Kidney (tissue), 14 donors: Measurements from ENCODE around the gene GPR37L1. TPM values are rescaled to one million over a fixed set of nuclear protein-coding genes. Genes with fewer than 3 reads are reported as not detected.

Source experiments
- DNase-seq, 5 donors: peaks; one replicate each; pipeline ENCODE4 v3.0.0-alpha.2; 2013 to 2020
- FAIRE-seq: peaks from 2 replicates; lab custom pipeline; 2012; peaks lifted over from hg19 to GRCh38; lab: Jason Lieb, UNC
- H3K27ac ChIP-seq, 2 donors: one replicate each; pipeline ENCODE4 v1.7.0; 2013; ENCODE audit warnings: low read depth in 2 of 2, low read length in 2 of 2, inconsistent platforms in 1 of 2
- H3K27me3 ChIP-seq: one replicate; pipeline ENCODE4 v1.7.1; 2013; ENCODE audit warnings: low read length, inconsistent platforms; ENCODE audit not compliant: control insufficient read depth, insufficient read depth
- H3K36me3 ChIP-seq, 3 donors: one replicate each; pipeline versions ENCODE4 v1.7.0 to v1.7.1; 2013; ENCODE audit warnings: low read length in 3 of 3, control low read depth in 1 of 3, inconsistent platforms in 1 of 3; ENCODE audit not compliant: insufficient read depth in 3 of 3, control insufficient read depth in 2 of 3
- H3K4me1 ChIP-seq, 3 donors: one replicate each; pipeline versions ENCODE4 v1.7.0 to v1.7.1; 2013; ENCODE audit warnings: low read length in 3 of 3, inconsistent platforms in 1 of 3, low read depth in 1 of 3; ENCODE audit not compliant: control insufficient read depth in 2 of 3, insufficient read depth in 2 of 3
- H3K4me3 ChIP-seq, 3 donors: one replicate each; pipeline versions ENCODE4 v1.7.0 to v1.8.1; 2013; ENCODE audit warnings: low read length in 3 of 3, control low read depth in 1 of 3, inconsistent platforms in 1 of 3
- H3K9ac ChIP-seq, 3 donors: one replicate each; pipeline versions ENCODE4 v1.7.0 to v1.7.1; 2013; ENCODE audit warnings: low read length in 3 of 3, control low read depth in 1 of 3, inconsistent platforms in 1 of 3
- H3K9me3 ChIP-seq, 3 donors: one replicate each; pipeline versions ENCODE4 v1.7.0 to v1.7.1; 2013; ENCODE audit warnings: low read length in 3 of 3, control low read depth in 1 of 3, inconsistent platforms in 1 of 3; ENCODE audit not compliant: control insufficient read depth in 2 of 3, insufficient read depth in 1 of 3
- CTCF ChIP-seq: IDR thresholded peaks from 3 replicates; pipeline ENCODE4 v1.5.1; 2012; ENCODE audit warnings: mild to moderate bottlenecking, moderate library complexity, borderline replicate concordance; ENCODE audit not compliant: insufficient read depth; ENCODE audit errors: extremely low read depth
- intact Hi-C: fragments of 100-400 bp; cut with DNase I; formaldehyde crosslinking; loops from one replicate; pipeline ENCODE4 v1.11.1; 2022
- polyA plus RNA-seq: library from polyadenylated mRNA; stranded (reverse); fragments of 350-450 nt; fragmentation: Illumina TruSeq; extraction: RNeasy Lipid Tissue Mini Kit (QIAGEN cat#74804); gene quantifications from one replicate; pipeline ENCODE4 v1.2.3, GENCODE V29; 2014; ENCODE audit warnings: low read depth, low replicate concordance; ENCODE audit not compliant: insufficient read depth
- total RNA-seq: library from RNA; stranded (reverse); fragmentation: NEBNext Ultra II Directional; extraction: Animal tissue kit (Norgen Biotek cat#: 25700); gene quantifications from one replicate; pipeline ENCODE4 v1.2.1, GENCODE V29; 2021
- donor health status: control.
- donor health status: control.
- donor health status: control.
- donor health status: control.
- donor health status: control.
- donor health status: DM: yes; HTN: yes; CAD: no.
- donor health status: Normal renal cell carcinoma (clear cell type).

The GPR37L1 gene
- total and polyA plus RNA-seq, 2 donors from 2014 or later = 0.13 TPM; not detected in 1

GRCh38 chr1:202081992-202082391 lies 40.7 kb upstream of the GPR37L1 start:
- H3K36me3 ChIP-seq = no peaks in the 10 kb centered on the region
- no peak for TF ChIP-seq CTCF
- peaks cover 0 to 12% (median 10%) of the 10 kb centered on the region in 3 donors for H3K4me1 ChIP-seq
- peak in 1 of 5 donors; percentile 38 for DNase-seq
- intact Hi-C loops = no loop called here
- no peaks in the 10 kb centered on the region for H3K9me3 ChIP-seq
- H3K27me3 ChIP-seq = no peaks in the 10 kb centered on the region
- H3K27ac ChIP-seq = no peak overlapping the region
- H3K4me3 ChIP-seq = no peak overlapping the region
- no peak overlapping the region for H3K9ac ChIP-seq
- FAIRE-seq = no peak

DNA sequence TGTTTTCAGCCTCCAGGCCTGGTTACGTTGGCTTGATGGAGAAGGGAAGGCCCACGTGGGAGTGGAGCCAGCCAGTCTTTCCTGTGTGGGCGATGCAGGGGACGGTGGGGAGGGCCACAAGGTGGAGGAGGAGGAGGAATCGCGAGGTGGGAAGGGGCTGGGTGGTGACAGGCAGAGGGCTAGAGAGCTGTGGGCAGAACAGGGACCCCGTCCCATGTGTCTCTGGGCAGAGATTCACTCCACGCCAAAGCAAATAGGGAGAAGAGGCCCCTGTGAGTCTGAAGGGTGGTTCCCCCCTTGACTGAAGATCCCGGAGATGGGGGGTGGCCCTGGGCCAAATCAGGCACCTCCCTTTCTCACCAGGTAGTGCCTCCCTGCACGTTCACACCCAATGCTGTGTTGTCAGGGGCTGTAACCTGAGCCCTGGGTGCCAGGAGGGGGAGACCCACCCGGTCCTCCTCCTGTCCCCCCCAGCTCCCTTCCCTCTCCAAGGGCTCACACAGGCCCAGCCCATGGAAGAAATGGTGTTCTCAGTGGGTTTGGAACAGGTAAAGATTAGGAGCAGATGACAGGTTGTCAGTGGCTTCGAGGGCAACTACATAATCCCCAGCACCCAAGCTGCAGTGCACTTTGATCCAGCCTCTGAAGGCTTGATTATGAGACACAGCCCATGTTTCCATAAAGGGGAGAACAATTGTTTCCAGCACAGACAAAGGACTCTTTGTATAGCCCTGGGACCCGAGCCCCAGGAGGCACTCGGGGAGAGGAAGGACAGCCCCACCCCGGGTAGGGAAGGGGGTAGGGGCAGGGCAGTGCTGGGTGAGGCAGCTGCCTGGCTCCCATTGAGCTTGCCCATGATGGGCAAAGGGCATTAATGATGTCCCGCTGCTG lies 37.7 kb upstream of the GPR37L1 start:
- Histone ChIP-seq H3K9me3 (no peaks in the 10 kb centered on the region), H3K36me3 (no peaks in the 10 kb centered on the region), H3K4me1 (peaks cover 0 to 12% (median 10%) of the 10 kb centered on the region in 3 donors), H3K27me3 (no peaks in the 10 kb centered on the region), H3K27ac (no peak overlapping the region), H3K4me3 (no peak overlapping the region), H3K9ac (no peak overlapping the region)
- intact Hi-C loops = no loop called here
- DNase-seq (peak; percentile 29 to 83 (median 56)), FAIRE-seq (no peak)
- TF ChIP-seq CTCF = no peak

DNA sequence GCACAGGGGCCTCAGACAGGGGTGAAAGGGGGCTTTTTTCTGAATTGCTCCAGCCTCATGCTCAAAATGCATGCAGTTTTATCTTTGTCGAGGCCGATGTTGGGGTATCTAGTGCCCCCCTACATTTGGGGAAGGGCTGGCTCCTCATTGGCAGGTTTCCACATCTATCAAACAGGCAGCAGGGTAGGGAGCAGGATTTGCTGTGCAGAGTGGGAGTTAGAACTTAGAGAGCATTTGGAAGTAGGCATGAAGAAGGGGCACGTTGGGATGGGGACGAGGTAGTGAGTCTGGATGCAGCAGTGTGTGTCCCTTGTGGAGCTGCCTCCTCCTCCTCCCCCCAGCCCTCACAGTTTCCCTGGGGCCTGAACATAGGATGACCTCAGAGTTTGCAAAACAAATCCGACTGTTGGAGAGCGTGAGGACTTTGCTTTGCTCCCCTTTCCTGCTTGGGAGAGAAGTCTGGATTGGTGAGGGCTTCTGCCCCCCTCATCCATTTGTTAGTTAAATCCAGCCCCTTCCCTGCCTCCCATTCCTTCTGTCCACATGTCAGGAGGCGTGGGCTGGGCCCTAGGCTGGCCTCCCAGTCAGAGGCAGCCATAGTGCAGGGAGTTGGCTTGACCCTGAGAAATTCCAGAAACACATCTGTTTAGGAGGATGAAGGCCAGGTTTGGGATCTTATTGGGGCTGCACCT lies 36.9 kb upstream of the GPR37L1 start:
- DNase-seq = peak in 3 of 5 donors; percentile 58 to 73 (median 66)
- peak overlapping the region in 1 of 2 donors; percentile 39 for H3K27ac ChIP-seq
- H3K4me1 ChIP-seq = peaks cover 0 to 12% (median 10%) of the 10 kb centered on the region in 3 donors
- intact Hi-C loops = no loop called here
- no peaks in the 10 kb centered on the region for H3K36me3 ChIP-seq
- no peaks in the 10 kb centered on the region for H3K27me3 ChIP-seq
- no peak overlapping the region for H3K9ac ChIP-seq
- FAIRE-seq = no peak
- no peak overlapping the region for H3K4me3 ChIP-seq
- TF ChIP-seq CTCF = no peak
- no peaks in the 10 kb centered on the region for H3K9me3 ChIP-seq
